EH (cell line): Measurements from ENCODE around the gene MEOX2.

Experiments
- DNase-seq: peaks from one replicate; pipeline ENCODE4 v3.0.0-alpha.2; 2015; ENCODE audit warnings: low read depth

The MEOX2 gene

GRCh38 chr7:15686295-15686956 lies at the start of gene MEOX2:
Gene MEOX2 (minus strand): TSS chr7:15686683. CDS start chr7:15686402, 281 bp downstream.
- peak; percentile 28 for DNase-seq

GRCh38 chr7:15729746-15730145 lies 43.3 kb upstream of the MEOX2 start:
- DNase-seq = no peak

GRCh38 chr7:15725051-15725450 lies 38.6 kb upstream of the MEOX2 start:
- no peak for DNase-seq

GRCh38 chr7:15723841-15724240 lies 37.4 kb upstream of the MEOX2 start:
- DNase-seq = no peak

GRCh38 chr7:15720849-15721471 lies 34.5 kb upstream of the MEOX2 start:
- DNase-seq = peak; percentile 51

- peak; percentile 19 for DNase-seq
Measured at GRCh38 chr7:15719311-15719710, 32.8 kb upstream of the MEOX2 start.

- DNase-seq = no peak
Measured at GRCh38 chr7:15715435-15715834, 29.0 kb upstream of the MEOX2 start.

- DNase-seq = no peak
Measured at GRCh38 chr7:15709978-15710377, 23.5 kb upstream of the MEOX2 start.

GRCh38 chr7:15707570-15707969 lies 21.1 kb upstream of the MEOX2 start:
- DNase-seq = no peak

GRCh38 chr7:15703732-15704131 lies 17.2 kb upstream of the MEOX2 start:
- DNase-seq = no peak

GRCh38 chr7:15692501-15693020 lies 6.1 kb upstream of the MEOX2 start:
- no peak for DNase-seq

- no peak for DNase-seq
Measured at GRCh38 chr7:15688911-15689310, 2.4 kb upstream of the MEOX2 start.

- DNase-seq = no peak
Measured at GRCh38 chr7:15688279-15688626, 1.8 kb upstream of the MEOX2 start.

GRCh38 chr7:15687546-15688278 lies 1.2 kb upstream of the MEOX2 start:
- no peak for DNase-seq

GRCh38 chr7:15686957-15687545 lies 568 bp upstream of the MEOX2 start:
- DNase-seq = no peak

GRCh38 chr7:15685358-15686294 lies 857 bp downstream of the MEOX2 start:
- DNase-seq = peak; percentile 46

- no peak for DNase-seq
Measured at GRCh38 chr7:15684871-15685270, 1.6 kb downstream of the MEOX2 start.

- DNase-seq = no peak
Measured at GRCh38 chr7:15684111-15684800, 2.2 kb downstream of the MEOX2 start.

- no peak for DNase-seq
Measured at GRCh38 chr7:15682751-15683245, 3.7 kb downstream of the MEOX2 start.

GRCh38 chr7:15682111-15682510 lies 4.4 kb downstream of the MEOX2 start:
- DNase-seq = no peak

- no peak for DNase-seq
Measured at GRCh38 chr7:15681631-15682030, 4.9 kb downstream of the MEOX2 start.
